ENCODE results near the gene RNF5. TPM values are rescaled to one million over a fixed set of nuclear protein-coding genes. Genes with fewer than 3 reads are reported as not detected.
A peak's percentile ranks its signal among the peaks of the same experiment; 100 is the strongest.

The RNF5 gene
- total and polyA plus RNA-seq, 9 of the 15 experiments (the other 6 are each of a cell fraction or from before 2014, with no cell fraction given), result 62.2 to 245 (median 129) TPM

GRCh38 chr6:32190054-32190851 is 12.0 kb downstream of the RNF5 start, which contains the start of gene PBX2 (continued):
- TF ChIP-seq CREB3 (tag; conservative IDR thresholded peaks at IDR 0.05; ENCODE audit: low read depth) (no peak), FOSL1 (tag; conservative IDR thresholded peaks at IDR 0.05) (0 out of 2 replicates have a peak, but pooled peaks have one; percentile 29), NR1H2 (CRISPR knock-in tag; IDR thresholded peaks at IDR 0.05) (no peak), ZNF766 (CRISPR knock-in tag; conservative IDR thresholded peaks at IDR 0.05) (0 out of 2 replicates have a peak, but pooled peaks have one; percentile 26), ZNF644 (tag; IDR thresholded peaks at IDR 0.05; ENCODE audit: low read depth) (no peak), MCM7 (IDR thresholded peaks at IDR 0.05) (no peak), FOXJ2 (tag; IDR thresholded peaks at IDR 0.05) (no peak), ZNF347 (CRISPR knock-in tag; IDR thresholded peaks at IDR 0.05; ENCODE audit: low read depth) (no peak), DIDO1 (tag; IDR thresholded peaks at IDR 0.05; ENCODE audit: low read depth) (no peak), ATF7 (IDR thresholded peaks at IDR 0.05) (peak; percentile 30; the same call in 1 of the 2 replicates), CHCHD3 (CRISPR knock-in tag; IDR thresholded peaks at IDR 0.05) (no peak), ZBTB26 (CRISPR knock-in tag; IDR thresholded peaks at IDR 0.05) (peak; percentile 81; the same call in 1 of the 2 replicates), RBM14 (IDR thresholded peaks at IDR 0.05; ENCODE audit: borderline replicate concordance, insufficient read depth, low read depth, low read length) (no peak), ARID4B (CRISPR knock-in tag; IDR thresholded peaks at IDR 0.05) (no peak), EGR1 (conservative IDR thresholded peaks at IDR 0.05) (peak; percentile 94), ZBTB8A (IDR thresholded peaks at IDR 0.05; ENCODE audit: partially characterized antibody) (no peak), GATAD2A (IDR thresholded peaks at IDR 0.05) (peak; percentile 96), CHD4 (IDR thresholded peaks at IDR 0.05; ENCODE audit: insufficient read depth, insufficient replicate concordance, low read depth, low read length, poor library complexity, severe bottlenecking) (no peak), CREB1 (IDR thresholded peaks at IDR 0.05) (no peak), CREB1 (CRISPR knock-in tag; IDR thresholded peaks at IDR 0.05) (no peak), ZFPM2 (CRISPR knock-in tag; IDR thresholded peaks at IDR 0.05) (no peak), NFRKB (IDR thresholded peaks at IDR 0.05; ENCODE audit: low read depth) (0 out of 2 replicates have a peak, but pooled peaks have one; percentile 66), ZNF584 (CRISPR knock-in tag; IDR thresholded peaks at IDR 0.05; ENCODE audit: low read depth) (no peak)

All from K562 (cell line).